GM12875 (cell line): ENCODE data around the gene LDHA.

Source experiments
- H3K4me3 ChIP-seq: one replicate; pipeline ENCODE4 v1.5.1; 2011; ENCODE audit warnings: low read depth, low read length, control low read depth
- CTCF ChIP-seq: IDR thresholded peaks from 2 replicates; pipeline ENCODE4 v1.5.1; 2011; ENCODE audit warnings: low read depth, mild to moderate bottlenecking, control low read depth, inconsistent platforms, low read length, moderate library complexity, borderline replicate concordance; ENCODE audit not compliant: insufficient read depth

LDHA gene

GRCh38 chr11:18449251-18449650 lies 54.9 kb downstream of the LDHA start:
- no peak for TF ChIP-seq CTCF
- H3K4me3 ChIP-seq: no peak overlapping the region

DNA sequence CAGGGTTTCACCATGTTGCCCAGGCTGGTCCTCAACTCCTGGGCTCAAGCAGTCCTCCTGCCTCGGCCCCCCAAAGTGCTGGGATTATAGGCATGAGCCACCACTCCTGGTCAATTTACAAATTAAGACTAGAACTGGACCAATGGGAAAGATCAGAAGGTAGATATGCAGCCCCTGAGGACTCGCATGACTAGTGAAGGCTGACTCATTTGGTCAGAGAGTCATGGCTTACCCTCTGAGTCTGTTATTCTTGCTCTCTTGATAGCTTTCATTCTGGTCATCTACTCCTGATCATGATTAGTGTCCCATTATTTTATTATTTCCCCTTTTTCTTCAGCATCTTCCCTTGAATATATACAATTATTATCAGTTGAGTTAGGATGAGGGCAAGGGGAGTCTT lies 58.6 kb downstream of the LDHA start:
- no peak for TF ChIP-seq CTCF
- no peak overlapping the region for H3K4me3 ChIP-seq

DNA sequence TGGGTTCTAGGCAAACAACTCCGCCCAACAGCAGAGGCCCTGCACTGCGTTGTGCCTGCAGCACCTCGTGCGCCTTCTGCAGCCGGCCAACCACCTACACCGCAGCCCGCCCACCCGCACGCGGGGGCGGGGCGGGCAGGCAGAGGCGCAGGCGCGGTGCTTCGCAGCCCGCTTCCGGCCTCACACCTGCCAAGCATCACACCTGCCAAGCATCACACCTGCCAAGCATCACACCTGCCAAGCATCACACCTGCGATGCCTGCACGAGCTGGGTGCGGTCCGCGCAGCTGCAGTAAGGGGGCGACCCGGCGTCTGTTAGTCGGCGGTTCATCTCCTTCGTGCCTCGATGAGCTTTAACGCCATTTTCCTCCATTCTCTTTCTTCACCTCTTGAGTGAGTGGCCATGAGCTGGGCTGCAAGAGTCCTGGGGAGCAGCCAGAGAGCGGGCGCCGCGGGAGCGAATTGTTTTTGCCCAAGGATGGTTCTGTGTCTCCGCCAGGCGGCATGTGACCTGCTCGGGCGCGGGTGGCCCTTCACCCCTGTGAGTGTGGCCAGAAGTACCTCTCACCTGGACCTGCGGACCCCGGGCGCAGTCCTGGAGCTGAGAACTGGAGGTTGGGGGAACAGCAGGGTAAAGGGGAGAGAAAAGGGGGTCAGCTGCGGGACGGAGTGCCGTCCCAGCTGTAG lies 61.5 kb downstream of the LDHA start, which contains the start of gene LDHAL6A:
Gene LDHAL6A (plus strand): TSS at position 171 of the 687 bp plus-strand sequence. CDS start 825 bp downstream, outside the sequence.
- H3K4me3 ChIP-seq: no peak within 1 kb of the TSS
- no peak for TF ChIP-seq CTCF

- H3K4me3 ChIP-seq: no peak overlapping the region
- no peak for TF ChIP-seq CTCF
These were observed 63.1 kb downstream of the LDHA start for GRCh38 chr11:18457450-18457849.
